T-helper 17 cell (primary cell): ENCODE results near the gene ALDH1B1. TPM values are rescaled to one million over a fixed set of nuclear protein-coding genes. Genes with fewer than 3 reads are reported as not detected.

Experiments
- ATAC-seq: fragments of 150-1000 bp; cut with Tn5 transposase; 2 replicates; pipeline ENCODE4 v1.10.0; 2021; ENCODE audit warnings: mild to moderate bottlenecking, moderate library complexity
- DNase-seq, 3 donors: peaks; one replicate each; pipeline versions ENCODE4 v3.0.0 to v3.0.0-alpha.2; 2020 to 2021
- H3K9me3 ChIP-seq: one replicate; pipeline ENCODE4 v1.7.0; 2013; ENCODE audit warnings: low read length, mild to moderate bottlenecking; ENCODE audit not compliant: control insufficient read depth, poor library complexity, severe bottlenecking
- H3K27ac Mint-ChIP-seq: one replicate; pipeline ENCODE4 v1.8.0; 2022; ENCODE audit warnings: mild to moderate bottlenecking, moderate library complexity, mixed read lengths
- H3K27me3 Mint-ChIP-seq: one replicate; pipeline ENCODE4 v1.8.0; 2022; ENCODE audit warnings: mixed read lengths
- H3K36me3 Mint-ChIP-seq: one replicate; pipeline ENCODE4 v1.8.0; 2022; ENCODE audit warnings: low read depth, mixed read lengths
- H3K4me1 Mint-ChIP-seq: one replicate; pipeline ENCODE4 v1.8.0; 2022; ENCODE audit warnings: mild to moderate bottlenecking, mixed read lengths
- H3K4me3 Mint-ChIP-seq: one replicate; pipeline ENCODE4 v1.8.0; 2022; ENCODE audit warnings: mild to moderate bottlenecking, moderate library complexity, mixed read lengths
- total RNA-seq, 4 donors: library from RNA in 2 of 4; stranded (reverse) in 2 of 4; gene quantifications; one replicate each; pipeline ENCODE4 v1.2.3 and lab custom pipeline; 2022 to 2026

Gene ALDH1B1
- total RNA-seq, 2 donors from 2014 or later: 1.7 to 2.7 TPM

DNA sequence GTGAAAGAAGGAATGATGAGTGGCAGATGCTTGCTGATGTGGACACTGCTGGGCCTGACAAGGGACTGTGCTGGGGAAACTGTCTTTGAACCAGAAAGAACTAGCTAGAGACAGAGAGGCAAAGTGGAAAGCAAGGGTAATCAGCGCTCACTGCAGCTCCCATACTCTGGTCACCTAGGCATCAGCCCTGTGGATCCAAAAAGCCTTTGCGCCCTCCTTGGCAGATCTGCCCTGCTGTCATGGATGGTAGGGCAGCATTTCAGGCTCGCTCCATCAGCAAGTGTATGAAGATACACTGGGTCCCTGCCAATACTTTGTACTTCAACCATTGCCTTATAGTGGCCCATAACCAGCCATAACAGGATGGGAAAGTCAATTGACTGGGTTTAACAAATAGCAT lies 6.6 kb upstream of the ALDH1B1 start:
- ATAC-seq (no peak), DNase-seq (no peak)
- H3K27ac Mint-ChIP-seq: no peak overlapping the region
- H3K36me3 Mint-ChIP-seq: peaks cover 3% of the 10 kb centered on the region
- peaks cover 8% of the 10 kb centered on the region for H3K27me3 Mint-ChIP-seq
- no peaks in the 10 kb centered on the region for H3K9me3 ChIP-seq
- H3K4me1 Mint-ChIP-seq: peaks cover 2% of the 10 kb centered on the region
- no peak overlapping the region for H3K4me3 Mint-ChIP-seq

DNA sequence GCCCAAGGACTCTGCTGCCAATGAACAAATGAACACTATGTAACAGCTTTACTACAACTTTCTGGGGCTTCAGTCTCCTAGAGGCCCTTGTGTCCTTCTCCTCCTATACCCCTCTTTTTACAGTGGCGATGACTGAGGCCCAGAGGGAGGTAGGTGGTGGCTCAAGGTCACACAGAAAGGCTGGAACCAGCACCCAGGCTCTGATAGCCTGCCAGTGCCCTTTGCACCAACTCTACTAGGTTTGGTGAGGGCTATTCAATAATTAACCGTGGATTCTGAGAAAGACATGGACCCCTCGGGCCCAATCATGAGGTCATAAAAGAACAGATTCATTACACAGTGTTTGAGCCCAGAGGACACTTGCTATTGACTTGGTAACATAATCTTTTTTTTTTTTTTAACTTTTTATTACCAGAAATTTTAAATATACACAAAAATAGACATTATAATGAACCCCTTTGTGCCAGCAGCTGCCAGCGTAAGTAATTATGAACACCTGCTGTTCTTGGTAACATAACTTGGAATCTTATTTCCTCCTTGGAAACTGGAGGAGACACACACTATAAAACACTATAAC lies 6.1 kb upstream of the ALDH1B1 start:
- H3K4me1 Mint-ChIP-seq: peaks cover 2% of the 10 kb centered on the region
- no peak overlapping the region for H3K4me3 Mint-ChIP-seq
- no peak overlapping the region for H3K27ac Mint-ChIP-seq
- peaks cover 3% of the 10 kb centered on the region for H3K36me3 Mint-ChIP-seq
- H3K9me3 ChIP-seq: no peaks in the 10 kb centered on the region
- no peak for ATAC-seq
- peaks cover 8% of the 10 kb centered on the region for H3K27me3 Mint-ChIP-seq
- no peak for DNase-seq

DNA sequence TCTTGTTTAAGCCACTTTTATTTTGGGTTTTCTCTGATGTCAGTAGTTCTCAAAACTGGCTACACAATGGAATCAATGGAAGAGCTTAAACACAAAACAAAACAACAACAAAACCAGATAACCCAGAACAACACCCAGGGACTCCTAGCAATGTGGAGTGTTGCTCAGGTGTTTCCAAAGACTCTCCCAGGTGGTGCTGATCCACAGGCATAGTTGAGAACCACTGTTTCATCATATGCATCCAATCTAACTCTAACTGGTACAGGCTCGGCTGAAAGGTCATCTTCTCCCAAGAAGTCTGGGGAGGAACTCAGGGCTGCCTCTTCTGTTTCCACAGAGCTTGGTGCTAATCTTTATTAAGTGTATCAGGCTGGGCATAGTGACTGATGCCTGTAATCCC lies 5.4 kb upstream of the ALDH1B1 start:
- Mint-ChIP-seq H3K27me3 (peaks cover 8% of the 10 kb centered on the region), H3K36me3 (peaks cover 3% of the 10 kb centered on the region), H3K4me3 (no peak overlapping the region), H3K27ac (no peak overlapping the region), H3K4me1 (peaks cover 4% of the 10 kb centered on the region)
- ATAC-seq: no peak
- H3K9me3 ChIP-seq: no peaks in the 10 kb centered on the region
- no peak for DNase-seq

DNA sequence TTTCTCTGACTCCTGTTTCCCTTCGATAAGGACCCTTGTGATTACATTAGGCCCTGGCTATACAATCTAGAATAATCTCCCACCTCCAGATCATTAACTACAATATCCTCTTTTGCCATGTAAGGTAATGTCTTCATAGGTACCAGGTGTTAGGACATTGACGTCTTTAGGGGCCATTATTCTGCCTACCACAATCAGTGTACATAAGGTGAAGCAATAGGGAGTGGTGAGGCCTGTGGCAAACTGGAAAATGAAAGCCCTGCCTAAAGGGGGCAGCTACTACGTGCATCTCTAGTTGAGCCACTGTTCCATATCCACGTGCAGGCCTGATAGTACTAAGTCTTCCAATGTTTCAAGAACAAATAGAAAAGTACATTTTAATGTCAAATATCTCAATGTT lies 4.8 kb upstream of the ALDH1B1 start:
- ATAC-seq: no peak
- no peaks in the 10 kb centered on the region for H3K9me3 ChIP-seq
- peaks cover 3% of the 10 kb centered on the region for H3K36me3 Mint-ChIP-seq
- peaks cover 8% of the 10 kb centered on the region for H3K27me3 Mint-ChIP-seq
- peaks cover 6% of the 10 kb centered on the region for H3K4me1 Mint-ChIP-seq
- no peak overlapping the region for H3K4me3 Mint-ChIP-seq
- no peak for DNase-seq
- H3K27ac Mint-ChIP-seq: no peak overlapping the region

DNA sequence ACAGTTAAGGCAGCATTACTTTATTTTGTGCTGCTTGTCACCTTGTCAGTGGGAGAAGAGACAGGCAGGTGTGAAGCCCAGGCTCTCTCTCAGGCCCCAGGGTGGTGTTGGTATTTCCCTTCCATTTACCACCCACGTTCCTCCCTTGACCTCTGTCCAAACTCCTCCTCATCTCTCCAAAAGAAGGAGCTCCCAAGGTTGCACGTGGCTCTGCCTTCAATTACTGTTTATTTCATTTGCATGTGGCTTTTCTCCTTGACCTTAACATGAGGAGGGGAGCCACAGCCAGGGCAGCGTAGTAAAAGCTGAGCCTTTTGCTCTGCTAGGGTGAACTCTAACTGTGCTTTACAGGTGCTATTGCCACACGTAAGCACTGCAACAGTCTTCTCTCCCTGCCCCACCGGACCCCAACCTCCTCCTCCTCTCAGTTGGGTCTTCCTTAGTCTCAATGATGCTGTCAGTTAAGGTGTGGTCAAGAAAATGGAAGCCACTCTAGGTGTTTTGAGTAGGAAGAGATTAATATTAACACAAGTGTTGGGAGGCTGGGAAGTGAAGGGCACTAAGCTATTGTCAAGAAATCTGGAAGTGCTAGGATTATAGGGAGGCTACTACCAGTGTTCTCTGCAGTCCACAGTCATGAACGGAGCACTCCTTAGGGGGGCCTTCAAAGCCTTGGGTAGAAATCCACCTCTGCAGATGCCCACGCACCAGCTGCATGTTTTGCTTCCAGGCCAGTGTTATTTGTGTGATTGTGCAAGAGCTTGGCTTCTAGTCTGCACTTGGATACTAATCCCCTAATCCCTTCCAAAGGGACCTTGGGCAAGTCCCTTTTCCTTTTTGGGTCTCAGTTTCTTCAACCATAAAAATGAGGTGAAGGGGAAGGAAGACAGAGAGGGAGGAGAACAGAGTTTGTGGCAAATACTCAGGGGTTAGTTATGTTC lies 3.9 kb upstream of the ALDH1B1 start:
- no peak overlapping the region for H3K4me3 Mint-ChIP-seq
- H3K36me3 Mint-ChIP-seq: peaks cover 3% of the 10 kb centered on the region
- H3K27me3 Mint-ChIP-seq: peaks cover 8% of the 10 kb centered on the region
- H3K27ac Mint-ChIP-seq: no peak overlapping the region
- H3K4me1 Mint-ChIP-seq: peaks cover 14% of the 10 kb centered on the region
- no peaks in the 10 kb centered on the region for H3K9me3 ChIP-seq
- no peak for ATAC-seq
- no peak for DNase-seq

DNA sequence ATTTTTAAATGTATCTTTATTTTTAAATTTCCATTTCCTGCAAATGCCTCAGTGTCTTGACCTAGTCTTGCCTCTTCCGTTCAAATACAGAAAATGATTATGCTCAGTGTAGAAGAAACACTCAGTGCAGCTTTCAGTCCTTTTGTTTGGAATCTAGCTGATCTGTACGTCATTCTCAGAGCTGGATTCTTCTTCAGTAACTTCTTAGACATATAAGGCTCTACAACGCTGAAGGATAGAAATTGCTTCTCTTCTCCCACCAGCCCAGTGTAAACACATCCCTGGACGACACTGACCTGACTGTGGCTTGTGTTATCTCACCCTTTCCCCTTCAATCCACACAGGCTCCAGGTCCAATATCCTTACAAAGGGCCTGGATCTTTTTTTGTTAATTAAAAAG lies 3.2 kb upstream of the ALDH1B1 start:
- H3K9me3 ChIP-seq: no peaks in the 10 kb centered on the region
- H3K4me1 Mint-ChIP-seq: peaks cover 16% of the 10 kb centered on the region
- peaks cover 8% of the 10 kb centered on the region for H3K27me3 Mint-ChIP-seq
- ATAC-seq: no peak
- H3K36me3 Mint-ChIP-seq: peaks cover 3% of the 10 kb centered on the region
- no peak overlapping the region for H3K27ac Mint-ChIP-seq
- no peak for DNase-seq
- no peak overlapping the region for H3K4me3 Mint-ChIP-seq

DNA sequence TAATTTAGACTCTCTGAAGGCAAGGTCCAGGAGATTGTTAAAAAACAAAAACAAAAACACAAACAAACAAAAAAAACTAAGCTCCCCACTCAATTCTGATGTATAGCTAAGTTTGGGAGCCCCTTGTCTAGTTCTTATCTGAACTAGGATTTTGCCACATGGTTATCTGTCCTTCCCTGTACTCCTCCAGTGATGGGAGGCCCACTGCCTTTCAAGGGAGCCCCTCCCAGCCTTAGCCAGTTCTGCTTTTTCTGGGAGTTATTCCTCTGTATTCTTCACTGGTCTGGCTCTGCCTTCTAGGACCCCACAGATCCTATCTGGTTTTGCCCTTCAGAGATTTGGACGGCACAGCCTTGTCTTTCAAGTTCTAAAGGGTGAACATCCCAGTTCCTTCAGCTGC lies 2.1 kb upstream of the ALDH1B1 start:
- ATAC-seq (no peak), DNase-seq (no peak)
- Mint-ChIP-seq H3K27me3 (peaks cover 8% of the 10 kb centered on the region), H3K4me1 (peaks cover 16% of the 10 kb centered on the region), H3K4me3 (no peak overlapping the region), H3K27ac (no peak overlapping the region), H3K36me3 (peaks cover 2% of the 10 kb centered on the region)
- no peaks in the 10 kb centered on the region for H3K9me3 ChIP-seq

DNA sequence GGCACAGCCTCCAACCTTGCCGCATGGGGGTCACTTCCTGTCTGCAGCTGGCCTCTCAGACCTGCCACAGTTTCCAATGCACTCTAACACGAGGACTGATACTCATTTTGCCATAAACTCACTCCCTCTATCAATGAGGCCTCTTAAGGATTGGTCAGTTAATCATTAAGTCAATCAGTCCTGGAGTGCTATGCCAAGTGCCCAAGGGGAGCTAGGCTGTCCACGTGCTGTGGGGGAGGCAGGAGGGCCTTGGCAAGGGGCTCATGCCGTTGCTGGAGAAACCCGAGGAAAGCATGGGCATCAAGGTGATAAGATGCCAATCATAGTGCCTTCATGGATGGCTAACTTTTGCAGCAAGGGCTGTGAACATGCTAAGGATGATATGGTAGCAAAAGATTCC lies 1.7 kb upstream of the ALDH1B1 start:
- peaks cover 8% of the 10 kb centered on the region for H3K27me3 Mint-ChIP-seq
- H3K4me3 Mint-ChIP-seq: peak overlapping the region; percentile 45
- ATAC-seq: no peak
- H3K27ac Mint-ChIP-seq: no peak overlapping the region
- peaks cover 16% of the 10 kb centered on the region for H3K4me1 Mint-ChIP-seq
- H3K36me3 Mint-ChIP-seq: no peaks in the 10 kb centered on the region
- no peaks in the 10 kb centered on the region for H3K9me3 ChIP-seq
- no peak for DNase-seq

DNA sequence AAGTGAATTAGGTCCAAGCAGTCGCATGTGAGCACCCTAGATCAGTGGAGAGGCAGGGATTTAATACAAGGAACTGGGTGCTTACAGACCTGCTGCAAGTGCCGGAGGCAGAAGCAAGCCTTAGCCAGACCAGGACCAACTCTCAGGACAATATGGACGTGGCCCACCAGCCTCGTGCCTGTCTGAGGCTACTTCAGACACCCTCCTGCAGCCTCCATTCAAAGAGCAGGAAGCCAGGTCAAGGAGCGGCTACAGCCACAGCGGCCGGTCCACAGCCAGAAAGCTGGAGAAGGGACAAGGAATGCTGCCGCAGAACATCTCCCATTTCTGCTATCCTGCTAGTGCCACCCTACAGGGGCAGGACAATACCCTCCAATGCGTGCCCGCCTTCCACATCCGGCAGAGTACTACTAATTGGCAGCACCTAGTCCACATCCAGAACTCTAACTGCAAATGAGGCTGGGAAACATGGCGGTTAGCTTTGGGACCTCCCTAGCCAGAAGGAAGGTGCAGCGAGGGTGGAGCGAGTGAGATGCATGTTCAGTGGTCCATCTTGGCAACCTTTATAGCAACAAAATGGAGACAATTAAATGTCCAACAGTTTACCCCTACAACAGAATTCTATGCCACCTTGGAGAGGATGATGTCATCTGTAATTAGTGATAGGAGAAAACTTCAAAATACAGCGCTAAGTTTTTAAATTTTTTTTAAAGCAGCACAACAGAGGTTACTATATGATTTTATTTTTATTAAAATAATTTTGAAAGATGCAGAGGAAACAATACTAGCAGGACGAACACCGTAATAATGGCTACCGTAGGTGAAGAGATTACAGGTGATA lies 1.0 kb upstream of the ALDH1B1 start:
- no peak for DNase-seq
- Mint-ChIP-seq H3K4me3 (peak overlapping the region; percentile 96), H3K27ac (peak overlapping the region; percentile 93), H3K27me3 (peaks cover 8% of the 10 kb centered on the region), H3K4me1 (peaks cover 16% of the 10 kb centered on the region), H3K36me3 (peaks cover 3% of the 10 kb centered on the region)
- no peaks in the 10 kb centered on the region for H3K9me3 ChIP-seq
- ATAC-seq: no peak

DNA sequence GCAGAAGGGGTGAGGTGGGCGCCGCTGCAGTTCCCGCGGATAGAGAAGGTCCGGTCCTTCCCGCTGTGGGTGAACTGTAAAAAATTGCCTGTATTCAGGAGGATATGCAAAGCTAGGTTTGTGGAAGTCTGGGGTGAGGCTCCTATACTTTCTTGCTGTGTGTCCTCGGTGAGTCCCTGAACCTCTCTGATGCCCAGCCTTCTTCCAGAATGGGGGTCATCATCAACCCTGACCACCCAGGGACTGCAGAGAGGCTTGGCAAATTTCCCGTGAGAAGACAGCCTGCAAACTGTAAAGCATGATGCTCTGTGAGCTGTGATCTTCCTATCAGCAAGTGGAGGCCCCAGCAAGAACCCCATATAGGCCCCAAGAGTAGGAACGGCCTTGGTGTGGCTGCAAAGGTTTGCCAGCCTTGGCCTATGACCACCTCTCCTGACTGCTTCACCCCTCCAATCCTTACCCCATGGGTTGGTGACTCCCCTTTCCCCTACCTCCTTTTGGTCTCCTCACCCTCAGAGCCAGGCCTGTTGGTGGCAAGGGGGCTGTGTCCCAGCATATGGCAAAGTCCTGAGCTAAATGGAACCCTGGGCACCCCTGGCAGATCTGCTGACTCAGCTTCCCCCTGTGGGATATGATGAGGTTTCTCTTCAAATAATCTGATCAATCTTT lies 760 bp downstream of the ALDH1B1 start:
- no peak for ATAC-seq
- peak overlapping the region; percentile 93 for H3K27ac Mint-ChIP-seq

DNA sequence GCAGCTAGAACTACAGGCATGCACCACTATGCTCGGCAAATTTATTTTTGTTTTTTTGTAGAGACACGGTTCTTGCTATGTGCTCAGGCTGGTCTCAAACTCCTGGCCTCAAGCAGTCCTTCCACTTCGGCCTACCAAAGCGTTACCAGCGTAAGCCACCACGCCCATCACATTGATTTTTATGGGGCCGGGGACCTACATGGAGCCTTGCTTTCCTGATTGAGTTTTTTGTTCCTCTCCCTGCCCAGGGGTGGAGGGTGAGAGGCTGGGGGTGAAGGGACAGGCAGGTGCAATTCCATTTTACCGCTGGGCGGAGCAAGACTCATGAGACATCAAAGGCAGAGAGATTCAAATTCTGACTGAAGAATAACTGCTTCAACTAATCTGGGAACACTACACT lies 1.9 kb downstream of the ALDH1B1 start:
- H3K9me3 ChIP-seq: no peaks in the 10 kb centered on the region
- ATAC-seq (no peak), DNase-seq (no peak)
- H3K36me3 Mint-ChIP-seq: peaks cover 5% of the 10 kb centered on the region
- peak overlapping the region; percentile 93 for H3K27ac Mint-ChIP-seq
- H3K4me3 Mint-ChIP-seq: no peak overlapping the region
- peaks cover 16% of the 10 kb centered on the region for H3K4me1 Mint-ChIP-seq
- peaks cover 6% of the 10 kb centered on the region for H3K27me3 Mint-ChIP-seq

More for the DNA sequence above, 760 bp downstream of the ALDH1B1 start:
- H3K36me3 Mint-ChIP-seq: peaks cover 5% of the 10 kb centered on the region
- peak overlapping the region; percentile 96 for H3K4me3 Mint-ChIP-seq
- no peak for DNase-seq
- peaks cover 8% of the 10 kb centered on the region for H3K27me3 Mint-ChIP-seq
- H3K9me3 ChIP-seq: no peaks in the 10 kb centered on the region
- peaks cover 16% of the 10 kb centered on the region for H3K4me1 Mint-ChIP-seq

DNA sequence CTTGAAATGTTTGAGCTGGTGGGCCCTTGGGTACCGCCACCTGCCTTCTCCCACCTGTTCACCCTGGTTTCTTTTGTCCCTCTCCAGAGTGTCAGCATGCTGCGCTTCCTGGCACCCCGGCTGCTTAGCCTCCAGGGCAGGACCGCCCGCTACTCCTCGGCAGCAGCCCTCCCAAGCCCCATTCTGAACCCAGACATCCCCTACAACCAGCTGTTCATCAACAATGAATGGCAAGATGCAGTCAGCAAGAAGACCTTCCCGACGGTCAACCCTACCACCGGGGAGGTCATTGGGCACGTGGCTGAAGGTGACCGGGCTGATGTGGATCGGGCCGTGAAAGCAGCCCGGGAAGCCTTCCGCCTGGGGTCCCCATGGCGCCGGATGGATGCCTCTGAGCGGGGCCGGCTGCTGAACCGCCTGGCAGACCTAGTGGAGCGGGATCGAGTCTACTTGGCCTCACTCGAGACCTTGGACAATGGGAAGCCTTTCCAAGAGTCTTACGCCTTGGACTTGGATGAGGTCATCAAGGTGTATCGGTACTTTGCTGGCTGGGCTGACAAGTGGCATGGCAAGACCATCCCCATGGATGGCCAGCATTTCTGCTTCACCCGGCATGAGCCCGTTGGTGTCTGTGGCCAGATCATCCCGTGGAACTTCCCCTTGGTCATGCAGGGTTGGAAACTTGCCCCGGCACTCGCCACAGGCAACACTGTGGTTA lies 3.3 kb downstream of the ALDH1B1 start:
- DNase-seq (no peak), ATAC-seq (no peak)
- Mint-ChIP-seq H3K27ac (no peak overlapping the region), H3K4me1 (peaks cover 18% of the 10 kb centered on the region), H3K36me3 (peaks cover 5% of the 10 kb centered on the region), H3K27me3 (no peaks in the 10 kb centered on the region), H3K4me3 (no peak overlapping the region)
- H3K9me3 ChIP-seq: no peaks in the 10 kb centered on the region
